HG03045 (cell line): ENCODE data around the gene SLC35F3.

Source experiments
- ATAC-seq: cut with Tn5 transposase; IDR thresholded peaks from one replicate; pipeline ENCODE4 v1.9.1; 2021; ENCODE audit warnings: mild to moderate bottlenecking, moderate library complexity; ENCODE audit not compliant: unreplicated experiment

The SLC35F3 gene

GRCh38 chr1:234022302-234022701, 117.8 kb downstream of the SLC35F3 start:
- ATAC-seq = no peak

DNA sequence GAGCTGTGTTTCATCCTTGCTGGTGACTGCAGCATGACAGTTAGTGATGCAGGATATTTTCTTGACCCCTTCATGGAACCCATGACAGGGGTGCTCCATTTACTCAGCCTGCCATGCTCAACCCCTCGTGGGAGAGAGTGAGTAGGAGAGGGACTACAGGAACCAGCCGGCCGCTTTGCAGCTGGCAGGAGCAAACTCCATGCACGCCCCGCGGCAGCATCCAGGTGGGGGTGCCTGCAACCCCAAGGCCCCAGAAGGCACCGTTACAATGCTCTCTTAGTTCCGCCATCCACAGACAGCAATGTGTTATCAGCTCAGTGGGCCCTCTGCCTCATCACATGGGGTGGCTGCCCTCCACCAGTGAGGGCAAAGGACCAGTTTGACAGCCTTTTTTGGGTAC, 135.1 kb downstream of the SLC35F3 start:
- ATAC-seq = no peak

DNA sequence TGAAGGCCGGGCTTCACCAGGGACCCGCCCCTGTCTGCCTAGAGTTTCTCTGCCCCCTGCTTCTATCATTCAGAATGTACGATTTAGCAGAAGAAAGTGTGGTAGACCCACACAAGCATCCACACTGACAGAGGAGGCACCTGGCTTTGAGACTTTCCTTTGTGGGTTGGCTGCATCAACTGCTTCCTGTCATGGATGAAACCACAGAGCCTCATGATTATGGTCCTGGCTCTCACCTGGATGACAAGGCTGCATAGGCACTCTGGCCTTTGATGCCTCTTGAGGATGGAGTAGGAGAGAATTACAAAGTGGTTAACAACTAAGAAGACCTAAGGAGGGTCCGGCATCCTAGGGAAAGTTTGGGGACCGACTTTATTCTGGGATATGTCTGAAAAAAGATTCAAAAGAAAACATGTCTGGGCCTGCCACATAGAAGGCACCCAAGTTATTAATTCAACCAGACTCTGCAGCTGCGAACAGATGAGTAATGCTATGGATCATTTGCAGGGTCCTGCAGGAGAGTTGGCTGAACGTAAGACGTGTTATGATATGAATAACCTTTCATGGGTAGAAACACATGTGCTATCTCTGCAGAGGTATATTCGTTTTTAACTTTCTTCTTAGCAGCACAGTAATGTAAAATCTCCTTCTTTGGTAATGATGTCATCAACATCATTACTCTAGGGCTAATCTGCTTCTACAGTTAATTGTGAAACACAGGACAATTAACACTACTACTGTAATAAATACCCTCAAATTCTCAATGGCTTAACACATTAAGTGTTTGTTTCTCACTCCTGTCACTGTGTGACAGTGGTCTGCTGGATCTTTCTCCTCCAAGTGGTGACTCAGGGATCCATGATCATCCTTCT, 136.2 kb downstream of the SLC35F3 start:
- no peak for ATAC-seq

DNA sequence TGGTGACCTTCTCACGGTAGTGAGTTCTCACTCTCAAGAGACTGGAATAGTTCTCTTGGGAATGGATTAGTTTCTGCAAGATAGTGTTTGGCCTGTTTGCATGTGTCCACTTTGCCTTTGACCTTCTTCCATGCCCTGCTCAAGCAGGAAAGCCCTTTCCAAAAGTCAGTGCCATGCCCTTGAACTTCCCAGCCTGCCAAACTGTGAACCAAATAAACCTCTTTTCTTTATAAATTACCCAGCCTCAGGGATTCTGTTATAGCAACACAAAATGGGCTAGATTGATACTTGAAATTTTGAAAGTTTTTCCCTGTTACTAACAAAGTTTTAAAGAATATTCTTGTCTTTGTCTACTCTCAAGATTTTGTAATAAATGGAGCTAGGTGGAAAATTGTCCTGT, 139.6 kb downstream of the SLC35F3 start:
- no peak for ATAC-seq

DNA sequence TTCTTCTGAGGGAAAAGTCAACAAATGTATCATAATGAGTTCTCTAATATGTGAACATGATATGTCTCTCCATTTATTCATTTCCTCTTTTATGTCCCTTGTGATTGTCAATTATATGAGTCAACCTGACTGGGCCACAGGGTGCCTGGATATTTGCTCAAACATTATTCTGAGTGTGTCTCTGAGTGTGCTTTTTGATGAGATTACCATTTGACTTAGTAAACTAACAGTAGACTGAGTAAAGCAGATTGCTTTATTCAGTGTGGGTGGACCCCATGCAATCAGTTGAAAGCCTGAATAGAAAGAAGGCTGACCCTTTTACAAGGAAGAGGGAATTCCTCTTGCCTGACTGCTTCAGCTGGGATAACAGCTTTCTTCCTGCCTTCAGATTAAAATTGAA, 142.6 kb downstream of the SLC35F3 start:
- no peak for ATAC-seq

- ATAC-seq = no peak
Measured at GRCh38 chr1:234062166-234062565, 157.7 kb downstream of the SLC35F3 start.

DNA sequence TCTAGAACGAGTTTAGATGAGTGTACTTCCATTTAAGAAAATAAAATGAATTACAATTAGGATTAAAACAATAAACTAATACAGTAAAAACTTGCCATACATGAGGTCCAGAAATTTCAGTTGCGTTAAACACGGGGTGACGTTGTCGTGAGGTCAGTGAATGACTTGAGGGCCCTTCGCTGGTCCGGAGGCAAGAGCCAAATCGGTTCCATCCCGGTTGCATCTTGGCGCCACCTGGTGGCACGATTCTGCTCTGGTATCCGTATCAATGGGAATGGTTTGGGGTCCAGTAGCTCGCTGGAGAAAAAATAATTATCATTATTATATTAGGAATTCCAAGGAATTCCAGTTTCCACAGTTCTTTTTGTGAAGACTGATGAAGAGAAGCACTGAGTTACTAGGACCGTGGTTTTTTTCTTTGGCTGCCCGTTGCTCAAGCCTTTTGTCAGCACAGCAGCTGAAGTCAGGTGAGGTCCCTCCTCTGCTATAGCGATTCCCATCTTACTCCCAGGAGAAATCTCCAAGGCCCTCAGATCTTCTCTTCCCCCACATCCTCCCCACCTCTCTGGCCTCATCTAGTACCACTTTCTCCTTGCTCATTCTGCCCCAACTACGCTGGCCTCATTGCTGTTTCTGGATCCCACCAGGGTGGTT, 161.4 kb downstream of the SLC35F3 start:
- ATAC-seq = no peak

- no peak for ATAC-seq
Measured at GRCh38 chr1:234067581-234068337, 163.3 kb downstream of the SLC35F3 start.

DNA sequence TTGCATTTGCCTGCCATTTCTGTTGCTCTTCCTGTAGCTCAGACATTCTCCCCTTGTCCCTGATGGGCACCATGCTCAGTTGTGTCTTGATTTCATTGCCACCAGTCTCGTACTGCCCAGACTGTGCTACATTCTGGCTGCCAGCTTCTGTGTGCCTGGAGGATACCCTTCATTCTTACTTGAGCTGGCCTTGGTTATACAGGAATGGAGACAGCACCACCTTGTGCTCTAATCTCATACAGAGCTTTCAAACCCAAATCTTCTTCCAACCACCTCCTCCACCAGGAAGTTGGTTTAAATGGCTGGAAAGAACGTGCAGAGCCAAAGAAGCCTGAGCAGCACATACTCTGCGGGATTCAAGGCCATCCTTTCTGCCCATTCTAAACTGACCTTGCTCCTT, 165.3 kb downstream of the SLC35F3 start:
- no peak for ATAC-seq

DNA sequence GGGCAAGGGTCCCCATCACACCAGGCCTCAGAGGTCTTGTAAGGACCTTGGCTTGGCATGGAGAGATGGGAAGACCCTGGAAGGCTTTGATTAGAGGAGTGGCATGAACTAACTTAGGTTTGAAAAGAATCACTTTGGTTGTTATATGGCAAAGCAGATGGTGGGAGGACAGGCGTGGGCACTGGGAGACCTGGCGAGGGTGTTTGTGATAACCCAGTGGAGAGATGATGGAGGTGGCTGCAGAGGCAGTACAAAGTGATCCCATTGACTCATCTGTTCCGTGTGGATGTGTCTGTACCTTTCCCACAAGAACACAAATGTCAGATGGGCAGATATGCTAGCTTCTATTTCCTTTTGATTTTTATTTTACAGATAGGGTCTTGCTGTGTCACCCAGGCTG, 168.3 kb downstream of the SLC35F3 start:
- no peak for ATAC-seq

DNA sequence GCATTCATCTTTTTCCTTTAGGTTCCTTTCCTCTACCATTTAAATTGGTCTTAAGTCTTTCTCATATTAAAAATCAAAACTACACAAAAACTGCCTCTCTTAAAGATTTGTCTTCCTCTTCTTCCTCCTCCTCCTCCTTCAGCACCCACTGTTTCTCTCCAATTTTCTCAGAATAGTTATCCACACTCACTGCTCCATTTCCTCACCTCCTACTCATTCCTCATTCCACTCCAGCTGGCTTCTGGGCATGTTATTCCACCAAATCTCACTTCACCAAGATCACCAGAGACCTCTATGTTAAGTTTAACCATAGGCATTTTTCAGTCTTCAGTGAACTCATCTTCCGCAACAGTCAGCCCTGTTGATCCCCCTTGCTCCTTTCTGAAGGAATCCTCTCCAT, 173.7 kb downstream of the SLC35F3 start:
- no peak for ATAC-seq

- ATAC-seq = no peak
Measured at GRCh38 chr1:234079896-234080295, 175.4 kb downstream of the SLC35F3 start.

DNA sequence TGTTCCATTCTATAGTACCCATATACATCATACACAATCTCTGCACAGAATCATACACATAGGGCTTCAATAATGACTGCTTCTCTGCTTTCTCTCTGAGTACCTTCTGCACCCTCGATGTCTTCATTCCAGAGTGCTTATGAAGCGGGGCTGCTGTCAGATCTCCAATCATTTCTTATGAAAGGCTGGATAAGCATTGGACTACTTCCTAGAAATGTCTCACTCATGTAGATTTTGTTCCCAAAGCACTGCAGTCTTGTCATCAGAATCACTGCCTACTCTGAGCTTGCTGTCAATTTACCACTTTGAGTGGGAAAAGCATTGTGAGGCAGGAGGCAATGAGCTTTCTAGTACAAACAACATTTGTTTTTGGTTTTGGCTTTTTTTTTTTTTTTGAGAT, 179.0 kb downstream of the SLC35F3 start:
- ATAC-seq = no peak

DNA sequence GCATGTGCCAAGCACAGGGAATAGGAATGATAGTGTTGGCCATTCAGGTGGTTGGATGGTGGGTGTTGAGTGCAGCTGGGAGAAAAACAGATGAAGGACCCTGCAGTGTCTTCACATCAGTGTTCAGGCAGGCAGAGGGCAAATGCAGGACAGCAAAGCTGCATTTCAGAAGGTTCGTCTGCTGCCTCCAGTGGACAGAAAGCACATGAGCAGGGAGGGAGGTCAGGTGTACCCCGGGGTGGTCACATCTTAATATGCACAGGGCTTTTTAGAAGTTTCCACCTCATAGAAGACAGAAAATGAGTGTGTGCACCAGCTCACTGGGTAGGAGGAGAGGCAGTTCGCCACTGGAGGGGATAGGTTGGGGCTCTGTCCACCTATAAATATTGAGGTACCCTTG, 184.9 kb downstream of the SLC35F3 start:
- ATAC-seq = no peak

DNA sequence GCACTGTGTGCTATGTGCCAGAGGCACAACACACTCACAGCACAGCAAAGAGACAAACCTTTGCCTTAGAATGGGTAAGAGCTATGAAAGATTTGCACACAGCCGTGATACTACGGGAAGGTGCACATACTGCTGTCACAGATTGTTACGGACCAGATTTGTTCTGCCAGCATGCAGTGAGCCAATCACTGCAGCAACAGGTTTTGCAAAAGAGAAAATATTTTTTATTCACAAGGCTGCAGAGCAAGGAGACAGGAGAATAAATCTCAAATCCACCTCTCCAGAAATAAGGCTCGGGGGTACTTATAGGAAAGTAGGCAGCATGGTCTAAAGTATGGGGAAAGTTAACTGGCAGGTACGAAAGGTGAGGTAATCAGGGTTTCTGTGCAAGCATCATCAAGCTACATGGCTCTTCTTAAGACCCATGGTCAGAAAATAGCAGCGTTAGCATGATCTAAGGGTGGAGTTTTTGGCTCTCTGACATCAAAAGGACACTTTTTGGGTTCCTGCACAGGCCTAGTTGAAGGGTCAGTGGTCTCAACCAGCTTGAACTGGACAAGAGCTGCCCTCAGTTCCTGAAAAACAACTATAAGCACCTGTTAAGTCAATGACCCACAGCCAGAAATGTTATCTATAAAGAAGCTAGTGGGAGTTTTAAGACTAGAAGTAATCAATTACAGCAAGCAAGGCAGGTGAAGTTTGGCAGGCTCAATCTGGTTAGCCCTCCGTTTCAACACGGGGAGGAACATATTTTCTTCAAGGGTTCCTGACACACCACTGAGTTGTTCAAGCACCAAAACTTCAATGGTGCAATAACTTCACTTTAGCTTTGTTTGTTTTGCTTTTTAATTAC, 186.0 kb downstream of the SLC35F3 start:
- ATAC-seq = no peak

- no peak for ATAC-seq
Measured at GRCh38 chr1:234091065-234091401, 186.6 kb downstream of the SLC35F3 start.

DNA sequence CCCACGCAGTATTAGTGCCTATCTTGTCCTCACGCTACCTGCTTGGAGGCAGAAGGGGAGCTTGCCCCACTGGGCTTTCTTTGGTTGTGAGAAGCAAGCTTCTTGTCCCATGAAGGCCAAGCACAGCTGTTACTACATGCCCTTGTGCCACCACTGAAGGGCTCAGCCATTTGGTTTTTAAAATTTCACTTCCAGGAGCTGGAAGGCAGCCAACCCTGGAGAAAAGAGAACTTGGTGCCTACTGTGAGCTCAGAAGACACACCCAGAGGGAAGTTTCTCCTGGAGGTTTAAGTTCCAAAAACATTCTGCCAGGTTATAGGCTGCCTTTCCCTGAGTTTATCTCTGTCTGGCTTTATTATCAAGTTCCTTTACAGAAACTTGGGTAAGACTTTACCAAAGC, 187.4 kb downstream of the SLC35F3 start:
- ATAC-seq = no peak

DNA sequence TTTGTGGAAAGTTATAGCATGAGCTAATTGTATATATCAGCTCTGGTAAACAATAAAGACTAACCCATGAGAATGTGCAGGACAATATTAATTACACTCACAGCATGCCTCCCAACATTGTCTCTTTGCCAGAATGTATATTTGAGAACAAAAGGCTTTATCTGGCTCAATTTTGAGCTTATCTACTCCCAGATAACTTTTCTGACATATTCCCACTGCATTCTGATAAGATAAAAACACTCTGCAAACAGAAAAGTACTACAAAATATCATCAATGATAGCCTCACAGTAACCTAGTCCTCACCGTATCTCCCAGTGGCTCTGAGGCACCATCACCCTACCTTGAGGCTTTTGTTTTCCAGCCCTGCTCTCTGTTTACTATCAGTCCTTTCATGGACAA, 188.6 kb downstream of the SLC35F3 start:
- ATAC-seq = no peak

GRCh38 chr1:234093741-234094140, 189.3 kb downstream of the SLC35F3 start:
- no peak for ATAC-seq

- no peak for ATAC-seq
Measured at GRCh38 chr1:234094172-234094571, 189.7 kb downstream of the SLC35F3 start.
